DMS153 (cell line): Measurements from ENCODE around the gene RPS6KC1.
"Not testable (repeated sequence)": the region's sequence is repeated elsewhere in the genome, so short reads cannot be mapped to it uniquely, and the experiment has no call there.

Experiments
- DNase-seq: peaks from one replicate; lab custom pipeline; 2025; lab: John Stamatoyannopoulos, UW

The RPS6KC1 gene

GRCh38 chr1:213051127-213051880 is at the start of gene RPS6KC1:
RPS6KC1 (plus strand) TSS chr1:213051241; CDS start chr1:213051405, 164 bp downstream.
- DNase-seq = peak; percentile 74

GRCh38 chr1:213003256-213003655 is 47.8 kb upstream of the RPS6KC1 start:
- DNase-seq = no peak

- DNase-seq = no peak
These were observed 42.5 kb upstream of the RPS6KC1 start for GRCh38 chr1:213008564-213008963.

GRCh38 chr1:213014642-213015041 is 36.4 kb upstream of the RPS6KC1 start:
- no peak for DNase-seq

GRCh38 chr1:213015099-213016050 is 35.7 kb upstream of the RPS6KC1 start, which contains the start of gene ANGEL2:
ANGEL2 (minus strand) TSS chr1:213015867; CDS start chr1:213015671, 196 bp downstream.
- DNase-seq = peak; percentile 98

- no peak for DNase-seq
These were observed 33.4 kb upstream of the RPS6KC1 start for GRCh38 chr1:213017447-213018273.

GRCh38 chr1:213019450-213019849 is 31.6 kb upstream of the RPS6KC1 start:
- no peak for DNase-seq

- no peak for DNase-seq
These were observed 31.0 kb upstream of the RPS6KC1 start for GRCh38 chr1:213020016-213020415.

GRCh38 chr1:213027024-213027423 is 24.0 kb upstream of the RPS6KC1 start:
- DNase-seq = not testable (repeated sequence)

- no peak for DNase-seq
These were observed 18.4 kb upstream of the RPS6KC1 start for GRCh38 chr1:213032651-213033050.

GRCh38 chr1:213034713-213035112 is 16.3 kb upstream of the RPS6KC1 start:
- DNase-seq = no peak

GRCh38 chr1:213035573-213035972 is 15.5 kb upstream of the RPS6KC1 start:
- DNase-seq = no peak

- no peak for DNase-seq
These were observed 9.6 kb upstream of the RPS6KC1 start for GRCh38 chr1:213041443-213041842.

- peak; percentile 84 for DNase-seq
These were observed 5.5 kb upstream of the RPS6KC1 start for GRCh38 chr1:213045321-213046226.

- DNase-seq = no peak
These were observed 1.8 kb upstream of the RPS6KC1 start for GRCh38 chr1:213049232-213049631.

GRCh38 chr1:213050745-213051126 is 305 bp upstream of the RPS6KC1 start:
- DNase-seq = no peak

- DNase-seq = no peak
These were observed 801 bp downstream of the RPS6KC1 start for GRCh38 chr1:213051881-213052202.

- DNase-seq = no peak
These were observed 2.4 kb downstream of the RPS6KC1 start for GRCh38 chr1:213053455-213053854.

GRCh38 chr1:213054142-213054541 is 3.1 kb downstream of the RPS6KC1 start:
- DNase-seq = no peak

GRCh38 chr1:213054733-213055591 is 3.9 kb downstream of the RPS6KC1 start:
- no peak for DNase-seq
